ENCODE data around the gene UMODL1.
A peak's percentile ranks its signal among the peaks of the same experiment; 100 is the strongest.

The UMODL1 gene

GRCh38 chr21:42153046-42153686, 82.0 kb downstream of the UMODL1 start:
- no peak for DNase-seq

GRCh38 chr21:42153746-42154145, 82.6 kb downstream of the UMODL1 start:
- no peak for DNase-seq

- no peak for DNase-seq
Observed at GRCh38 chr21:42154237-42155044, 83.3 kb downstream of the UMODL1 start.

- DNase-seq: no peak
Observed at GRCh38 chr21:42155045-42155855, 84.1 kb downstream of the UMODL1 start.

- DNase-seq: no peak
Observed at GRCh38 chr21:42156690-42157605, 85.8 kb downstream of the UMODL1 start.

- DNase-seq: no peak
Observed at GRCh38 chr21:42157606-42158310, 86.6 kb downstream of the UMODL1 start.

GRCh38 chr21:42158846-42159245, 87.7 kb downstream of the UMODL1 start:
- DNase-seq: no peak

GRCh38 chr21:42159560-42160110, 88.5 kb downstream of the UMODL1 start:
- DNase-seq: no peak

- no peak for DNase-seq
Observed at GRCh38 chr21:42160111-42160721, 89.1 kb downstream of the UMODL1 start.

- no peak for DNase-seq
Observed at GRCh38 chr21:42160765-42161164, 89.6 kb downstream of the UMODL1 start.

GRCh38 chr21:42161401-42161955, 90.4 kb downstream of the UMODL1 start:
- no peak for DNase-seq

- no peak for DNase-seq
Observed at GRCh38 chr21:42161956-42162681, 91.0 kb downstream of the UMODL1 start.

GRCh38 chr21:42162831-42163510, 91.9 kb downstream of the UMODL1 start:
- DNase-seq: no peak

- no peak for DNase-seq
Observed at GRCh38 chr21:42163511-42163863, 92.4 kb downstream of the UMODL1 start.

GRCh38 chr21:42164064-42164789, 93.1 kb downstream of the UMODL1 start:
- peak; percentile 11 for DNase-seq

- DNase-seq: no peak
Observed at GRCh38 chr21:42164818-42165217, 93.7 kb downstream of the UMODL1 start.

GRCh38 chr21:42165901-42166300, 94.8 kb downstream of the UMODL1 start:
- no peak for DNase-seq

- no peak for DNase-seq
Observed at GRCh38 chr21:42169758-42170157, 98.6 kb downstream of the UMODL1 start.

Data from fibroblast of upper back skin (primary cell).